Tibial nerve (tissue), 4 donors: ENCODE data around the gene KXD1.

Experiments used
- CTCF ChIP-seq, 5 experiments: fragments of 200-600 bp in 3 of 5; fragments of 450-650 bp in 2 of 5; sonication (generic) in 3 of 5; IDR thresholded peaks; one replicate each; pipeline ENCODE4 v1.5.1; 2016 to 2019; ENCODE audit warnings: antibody characterized with exemption in 5 of 5, mild to moderate bottlenecking in 3 of 5, moderate library complexity in 2 of 5
- EP300 ChIP-seq, 2 donors: sonication (generic); formaldehyde crosslinking; IDR thresholded peaks; one replicate each; pipeline ENCODE4 v1.6.1; 2017; ENCODE audit warnings: antibody characterized with exemption in 2 of 2, mild to moderate bottlenecking in 1 of 2
- POLR2A ChIP-seq, 2 donors: fragments of 450-650 bp; IDR thresholded peaks; one replicate each; pipeline ENCODE4 v1.6.1; 2017; ENCODE audit warnings: antibody characterized with exemption in 2 of 2, mild to moderate bottlenecking in 2 of 2, moderate library complexity in 2 of 2

GRCh38 chr19:18618236-18618635 is 60.6 kb downstream of the KXD1 start:
- no peak for TF ChIP-seq CTCF (IDR thresholded peaks at IDR 0.05)
- TF ChIP-seq POLR2A (IDR thresholded peaks at IDR 0.05): no peak
- no peak for TF ChIP-seq EP300 (IDR thresholded peaks at IDR 0.05)
